A549 (cell line): ENCODE results near the gene EFHC2.

Experiments
- ESRRA ChIP-seq: fragments of 150-350 bp; IDR thresholded peaks from 2 replicates; pipeline ENCODE4 v1.6.1; 2014; ENCODE audit warnings: mild to moderate bottlenecking, low read length, borderline replicate concordance
- HDAC2 ChIP-seq: fragments of 200-600 bp; sonication (generic); IDR thresholded peaks from 2 replicates; pipeline ENCODE4 v1.6.1; 2016
- MAFK ChIP-seq: fragments of 450-650 bp; IDR thresholded peaks from 2 replicates; pipeline ENCODE4 v1.6.1; 2014; ENCODE audit not compliant: partially characterized antibody
- NFE2L2 ChIP-seq: fragments of 150-350 bp; conservative IDR thresholded peaks from 2 replicates; pipeline ENCODE4 v1.6.1; 2014; ENCODE audit warnings: low read length
- POLR2A ChIP-seq: IDR thresholded peaks from 2 replicates; pipeline ENCODE4 v1.6.1; 2012; ENCODE audit warnings: mild to moderate bottlenecking, low read length
- RCOR1 ChIP-seq: fragments of 150-350 bp; IDR thresholded peaks from 2 replicates; pipeline ENCODE4 v1.6.1; 2014; ENCODE audit warnings: antibody characterized with exemption, low read length, low read depth
- SMC3 ChIP-seq: fragments of >200 bp; sonication (Bioruptor Twin); formaldehyde crosslinking; IDR thresholded peaks from 3 replicates; pipeline ENCODE4 v1.6.1; 2018; ENCODE audit warnings: inconsistent platforms
- ZFP36 ChIP-seq: fragments of 450-650 bp; IDR thresholded peaks from 2 replicates; pipeline ENCODE4 v1.6.1; 2014; ENCODE audit warnings: borderline replicate concordance; ENCODE audit not compliant: partially characterized antibody
- TF ChIP-seq, protein P1 (sequence below): fragments of >200 bp; sonication (Bioruptor Twin); formaldehyde crosslinking; IDR thresholded peaks from 3 replicates; pipeline ENCODE4 v1.5.1; 2016

DNA sequence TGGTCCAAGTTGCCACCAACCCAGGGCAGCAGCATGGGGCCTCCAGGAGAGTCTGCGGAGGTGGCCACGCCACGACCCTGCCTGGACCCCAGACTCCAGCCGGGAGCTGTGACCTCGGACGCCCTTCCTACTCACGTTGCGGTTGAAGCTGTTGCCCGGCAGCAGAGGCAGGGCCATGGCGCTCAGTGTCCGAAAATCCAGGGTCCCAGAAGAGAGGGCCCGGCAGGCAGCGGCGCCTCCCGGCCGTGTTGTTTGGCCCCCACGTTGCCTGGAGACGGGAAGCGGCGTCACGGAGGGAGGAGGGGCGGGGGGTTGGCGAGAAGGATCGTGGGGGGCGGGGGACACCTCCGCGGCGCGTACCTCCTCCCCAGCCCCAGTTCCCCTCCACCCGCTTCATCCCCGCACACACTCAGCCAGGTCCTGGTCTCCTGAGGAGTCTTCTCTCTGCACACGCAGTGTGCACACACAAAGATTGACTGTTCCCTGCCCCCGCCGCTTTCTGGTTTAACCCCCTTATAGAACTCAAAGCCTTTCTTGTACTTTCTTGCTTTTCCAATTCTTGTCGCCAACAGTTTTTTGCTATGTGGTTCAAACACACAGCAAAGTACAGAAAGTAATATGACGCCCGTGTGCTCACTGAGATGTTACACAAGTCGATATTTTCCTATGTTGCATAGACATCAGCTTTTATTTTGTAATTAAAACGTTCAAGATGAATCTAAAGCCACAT, at the start of gene EFHC2:
- TF ChIP-seq, protein P1, sequence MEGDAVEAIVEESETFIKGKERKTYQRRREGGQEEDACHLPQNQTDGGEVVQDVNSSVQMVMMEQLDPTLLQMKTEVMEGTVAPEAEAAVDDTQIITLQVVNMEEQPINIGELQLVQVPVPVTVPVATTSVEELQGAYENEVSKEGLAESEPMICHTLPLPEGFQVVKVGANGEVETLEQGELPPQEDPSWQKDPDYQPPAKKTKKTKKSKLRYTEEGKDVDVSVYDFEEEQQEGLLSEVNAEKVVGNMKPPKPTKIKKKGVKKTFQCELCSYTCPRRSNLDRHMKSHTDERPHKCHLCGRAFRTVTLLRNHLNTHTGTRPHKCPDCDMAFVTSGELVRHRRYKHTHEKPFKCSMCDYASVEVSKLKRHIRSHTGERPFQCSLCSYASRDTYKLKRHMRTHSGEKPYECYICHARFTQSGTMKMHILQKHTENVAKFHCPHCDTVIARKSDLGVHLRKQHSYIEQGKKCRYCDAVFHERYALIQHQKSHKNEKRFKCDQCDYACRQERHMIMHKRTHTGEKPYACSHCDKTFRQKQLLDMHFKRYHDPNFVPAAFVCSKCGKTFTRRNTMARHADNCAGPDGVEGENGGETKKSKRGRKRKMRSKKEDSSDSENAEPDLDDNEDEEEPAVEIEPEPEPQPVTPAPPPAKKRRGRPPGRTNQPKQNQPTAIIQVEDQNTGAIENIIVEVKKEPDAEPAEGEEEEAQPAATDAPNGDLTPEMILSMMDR: no peak
- TF ChIP-seq RCOR1 (no peak), HDAC2 (no peak), NFE2L2 (no peak), ESRRA (no peak), ZFP36 (no peak), SMC3 (no peak), MAFK (no peak), POLR2A (no peak)
